H1 (cell line): ENCODE measurements around the gene A2ML1. TPM values are rescaled to one million over a fixed set of nuclear protein-coding genes. Genes with fewer than 3 reads are reported as not detected.

Experiments
- CTCF ChIA-PET: fragments of 300-600 bp; sonication (Branson Sonifier 250); formaldehyde crosslinking; loops from one replicate; lab custom pipeline; 2021; ENCODE audit not compliant: partially characterized antibody; lab: Charles Lee
- POLR2A ChIA-PET: fragments of 300-600 bp; sonication (Branson Sonifier 250); formaldehyde crosslinking; loops from one replicate; lab custom pipeline; 2021; ENCODE audit warnings: inconsistent platforms; ENCODE audit not compliant: partially characterized antibody; lab: Charles Lee
- DNase-seq, 2 experiments: peaks; one replicate each; pipeline versions ENCODE4 v3.0.0 to v3.0.0-alpha.2; 2010 to 2022; ENCODE audit warnings: low spot score in 2 of 2, low read depth in 1 of 2, mixed read lengths in 1 of 2
- FAIRE-seq: peaks from 2 replicates; lab custom pipeline; 2011; peaks lifted over from hg19 to GRCh38; lab: Jason Lieb, UNC
- H2AFZ ChIP-seq: 2 replicates; pipeline ENCODE4 v1.8.1; 2012; ENCODE audit warnings: low read length, inconsistent platforms
- H2AK5ac ChIP-seq: 2 replicates; pipeline ENCODE4 v1.6.1; 2013; ENCODE audit warnings: low read depth, low read length
- H2BK120ac ChIP-seq: replicated peaks from 2 replicates; pipeline ENCODE3; 2013; ENCODE audit warnings: low read depth, low read length, inconsistent platforms
- H2BK12ac ChIP-seq: 2 replicates; pipeline ENCODE4 v1.6.1; 2013; ENCODE audit warnings: low read depth, low read length
- H2BK15ac ChIP-seq: 2 replicates; pipeline ENCODE4 v1.6.1; 2013; ENCODE audit warnings: low read length
- H2BK20ac ChIP-seq: 2 replicates; pipeline ENCODE4 v1.6.1; 2013; ENCODE audit warnings: low read length
- H2BK5ac ChIP-seq: 2 replicates; pipeline ENCODE4 v1.6.1; 2013; ENCODE audit warnings: low read depth, low read length
- H3K14ac ChIP-seq: 2 replicates; pipeline ENCODE4 v1.6.1; 2013; ENCODE audit warnings: inconsistent platforms; ENCODE audit not compliant: insufficient read length
- H3K18ac ChIP-seq: 2 replicates; pipeline ENCODE4 v1.6.1; 2013; ENCODE audit warnings: low read length; ENCODE audit errors: extremely low read depth
- H3K23ac ChIP-seq: 2 replicates; pipeline ENCODE4 v1.6.1; 2013; ENCODE audit warnings: inconsistent platforms; ENCODE audit not compliant: insufficient read length
- H3K23me2 ChIP-seq: 2 replicates; pipeline ENCODE4 v1.6.1; 2013; ENCODE audit warnings: low read depth, low read length
- H3K27ac ChIP-seq: 2 replicates; pipeline ENCODE4 v1.6.1; 2011; ENCODE audit warnings: low read depth, low read length, inconsistent platforms
- H3K27me3 ChIP-seq, 4 experiments: replicated peaks in 1 of 4; 1 replicate in 1 of 4; 2 replicates in 3 of 4; pipeline versions ENCODE4 v1.6.1 to v1.8.1; 2011 to 2013; ENCODE audit warnings: low read length in 3 of 4, mild to moderate bottlenecking in 3 of 4, inconsistent platforms in 2 of 4, mixed read lengths in 2 of 4, moderate library complexity in 1 of 4; ENCODE audit not compliant: control insufficient read depth in 3 of 4, insufficient read depth in 3 of 4; ENCODE audit errors: extremely low read depth in 1 of 4
- H3K36me3 ChIP-seq, 4 experiments: 2 replicates each; pipeline versions ENCODE4 v1.6.1 to v1.8.1; 2011 to 2013; ENCODE audit warnings: mild to moderate bottlenecking in 4 of 4, low read length in 3 of 4, moderate library complexity in 2 of 4, control low read depth in 1 of 4, inconsistent platforms in 1 of 4; ENCODE audit not compliant: insufficient read depth in 4 of 4, control insufficient read depth in 2 of 4
- H3K4ac ChIP-seq: replicated peaks from 2 replicates; pipeline ENCODE3; 2013; ENCODE audit warnings: low read length, low read depth, mixed read lengths, inconsistent platforms; ENCODE audit not compliant: insufficient read length
- H3K4me1 ChIP-seq, 4 experiments: replicated peaks in 1 of 4; 1 replicate in 1 of 4; 2 replicates in 3 of 4; pipeline versions ENCODE4 v1.6.1 to v1.8.1; 2011 to 2013; ENCODE audit warnings: low read length in 3 of 4, inconsistent platforms in 2 of 4, mixed read lengths in 1 of 4; ENCODE audit not compliant: insufficient read depth in 4 of 4, control insufficient read depth in 3 of 4
- H3K4me2 ChIP-seq, 2 experiments: 2 replicates each; pipeline versions ENCODE4 v1.6.1 to v1.8.1; 2011 to 2013; ENCODE audit warnings: low read depth in 2 of 2, low read length in 2 of 2, control low read depth in 1 of 2, inconsistent platforms in 1 of 2, mild to moderate bottlenecking in 1 of 2; ENCODE audit not compliant: insufficient read depth in 1 of 2
- H3K4me3 ChIP-seq, 4 experiments: fragments of 200-600, 300-600 bp in 1 of 4; sonication (generic), shearing (Covaris generic), sonication (Bioruptor Twin) in 1 of 4; 2 replicates each; pipeline versions ENCODE4 v1.5.1 to v1.8.1; 2011 to 2016; ENCODE audit warnings: low read length in 4 of 4, low read depth in 3 of 4, control low read depth in 2 of 4, inconsistent platforms in 2 of 4, mild to moderate bottlenecking in 2 of 4, mixed read lengths in 1 of 4, moderate library complexity in 1 of 4; ENCODE audit not compliant: insufficient read depth in 2 of 4; ENCODE audit errors: extremely low read depth in 1 of 4
- H3K56ac ChIP-seq: replicated peaks from 2 replicates; pipeline ENCODE3; 2013; ENCODE audit warnings: low read depth, mild to moderate bottlenecking, mixed read lengths, low read length, inconsistent platforms; ENCODE audit not compliant: insufficient read length
- H3K79me1 ChIP-seq: 2 replicates; pipeline ENCODE4 v1.6.1; 2013; ENCODE audit warnings: low read depth, low read length, control low read depth
- H3K79me2 ChIP-seq, 2 experiments: 2 replicates each; pipeline versions ENCODE4 v1.6.1 to v1.8.1; 2012 to 2013; ENCODE audit warnings: low read length in 2 of 2, mild to moderate bottlenecking in 2 of 2, inconsistent platforms in 1 of 2; ENCODE audit not compliant: insufficient read depth in 2 of 2, control insufficient read depth in 1 of 2
- H3K9ac ChIP-seq, 4 experiments: replicated peaks in 1 of 4; 1 replicate in 1 of 4; 2 replicates in 3 of 4; pipeline versions ENCODE4 v1.6.1 to v1.8.1; 2011 to 2013; ENCODE audit warnings: low read depth in 3 of 4, low read length in 3 of 4, control low read depth in 2 of 4, mild to moderate bottlenecking in 2 of 4, moderate library complexity in 2 of 4, inconsistent platforms in 1 of 4; ENCODE audit errors: extremely low read depth in 1 of 4
- H3K9me3 ChIP-seq, 2 experiments: 2 replicates each; pipeline versions ENCODE4 v1.6.1 to v1.8.1; 2012 to 2013; ENCODE audit warnings: mild to moderate bottlenecking in 2 of 2, moderate library complexity in 2 of 2, control low read depth in 1 of 2, inconsistent platforms in 1 of 2, low read depth in 1 of 2, low read length in 1 of 2, mixed read lengths in 1 of 2; ENCODE audit not compliant: insufficient read depth in 2 of 2
- H4K20me1 ChIP-seq, 2 experiments: replicated peaks in 1 of 2; 2 replicates each; pipeline versions ENCODE3 to v1.8.1; 2011 to 2013; ENCODE audit warnings: inconsistent platforms in 2 of 2, low read length in 2 of 2, mild to moderate bottlenecking in 1 of 2; ENCODE audit not compliant: insufficient read depth in 2 of 2, control insufficient read depth in 1 of 2
- H4K5ac ChIP-seq: 2 replicates; pipeline ENCODE4 v1.6.1; 2013; ENCODE audit warnings: low read length, low read depth, mixed read lengths, inconsistent platforms; ENCODE audit not compliant: insufficient read length
- H4K8ac ChIP-seq: 2 replicates; pipeline ENCODE4 v1.8.0; 2013; ENCODE audit warnings: mild to moderate bottlenecking, moderate library complexity, low read length, inconsistent platforms; ENCODE audit not compliant: insufficient read depth; ENCODE audit errors: extremely low read depth
- H4K91ac ChIP-seq: replicated peaks from 2 replicates; pipeline ENCODE3; 2013; ENCODE audit warnings: low read length, mixed read lengths, inconsistent platforms; ENCODE audit not compliant: insufficient read length
- BRCA1 ChIP-seq: IDR thresholded peaks from 2 replicates; pipeline ENCODE4 v1.6.1; 2012; ENCODE audit warnings: low read depth, low read length, improper control_type of control experiment
- CBX5 ChIP-seq: fragments of 300-800, 300-1000 bp; sonication (generic); IDR thresholded peaks from 2 replicates; pipeline ENCODE4 v1.7.1; 2016; ENCODE audit warnings: antibody characterized with exemption, low read length, low read depth
- CREB1 ChIP-seq: IDR thresholded peaks from 2 replicates; pipeline ENCODE4 v1.6.1; 2012; ENCODE audit warnings: inconsistent platforms
- GTF2F1 ChIP-seq: IDR thresholded peaks from 2 replicates; pipeline ENCODE4 v1.6.1; 2012; ENCODE audit warnings: low read depth, low read length, improper control_type of control experiment, borderline replicate concordance
- HDAC6 ChIP-seq: IDR thresholded peaks from one replicate; pipeline ENCODE4 v1.7.1; 2012; ENCODE audit warnings: low read depth, mild to moderate bottlenecking, inconsistent platforms, low read length, moderate library complexity
- RXRA ChIP-seq: IDR thresholded peaks from 2 replicates; pipeline ENCODE4 v1.6.1; 2011; ENCODE audit warnings: low read depth, mild to moderate bottlenecking, low read length, moderate library complexity; ENCODE audit not compliant: insufficient read depth
- WGBS, 2 experiments: shearing (Covaris generic) in 1 of 2; methylation state at CpG; one replicate each; pipeline versions ENCODE4 v1.1.6 to v1.1.7; 2013 to 2015; ENCODE audit warnings: low lambda C conversion rate in 2 of 2, mixed read lengths in 2 of 2, inconsistent platforms in 1 of 2, low coverage in 1 of 2, missing lambda C conversion rate in 1 of 2; ENCODE audit not compliant: insufficient replicate concordance in 2 of 2, insufficient coverage in 1 of 2, insufficient read length in 1 of 2; ENCODE audit errors: extremely low coverage in 1 of 2, missing lambda C conversion rate in 1 of 2; 5-methylcytosine and 5-hydroxymethylcytosine counted together
- polyA plus RNA-seq, 7 experiments: library from polyadenylated mRNA; depleted of rRNA in 3 of 7; stranded (reverse) in 5 of 7; unstranded in 2 of 7; fragments of >200 nt in 5 of 7; fragments of 200-250 nt in 2 of 7; gene quantifications; 1 replicate in 5 of 7; 2 replicates in 1 of 7; 4 replicates in 1 of 7; pipeline versions ENCODE4 v1.2.1 to v1.2.3, GENCODE V29; 2011 to 2013; ENCODE audit warnings: missing spikeins in 2 of 7, mixed read lengths in 2 of 7
- total RNA-seq: library from RNA; stranded (reverse); fragmentation: NEBNext Ultra II Directional; extraction: Animal tissue kit (Norgen Biotek cat#: 25700); gene quantifications from 2 replicates; pipeline ENCODE4 v1.2.1, GENCODE V29; 2021

A2ML1 gene
- total and polyA plus RNA-seq, 2 of the 8 experiments (the other 6 are each of a cell fraction or from before 2014, with no cell fraction given), result 10.2 to 10.3 TPM

- H3K23me2 ChIP-seq, result no peaks in the 10 kb centered on the region
- ChIA-PET CTCF (interaction anchor here (1.6 to 9.3 kb wide), 4 partner anchors 10 to 48 kb away, joined by 5 to 80 read pairs (median 18); no protein-coding TSS in a partner anchor), POLR2A (interaction anchor here (1.2 to 3.3 kb wide), 2 partner anchors 9 to 79 kb away, joined by 4 to 10 read pairs; no protein-coding TSS in a partner anchor)
- peak overlapping the region; percentile 2 for H4K5ac ChIP-seq
- no peak overlapping the region for H2BK15ac ChIP-seq
- no peaks in the 10 kb centered on the region for H4K20me1 ChIP-seq
- FAIRE-seq (peak; percentile 63), DNase-seq (no peak)
- peaks cover 0 to 2% (median under 1%) of the 10 kb centered on the region in 4 experiments; a peak in 3 of 7 replicates for H3K4me1 ChIP-seq
- no peak overlapping the region for H2BK5ac ChIP-seq
- H3K4me3 ChIP-seq, result no peak overlapping the region
- no peak overlapping the region for H3K4me2 ChIP-seq
- no peaks in the 10 kb centered on the region for H3K9me3 ChIP-seq
- H3K14ac ChIP-seq, result no peak overlapping the region
- H3K79me1 ChIP-seq, result no peaks in the 10 kb centered on the region
- no peak overlapping the region for H2AK5ac ChIP-seq
- no peak overlapping the region for H4K91ac ChIP-seq
- H3K27me3 ChIP-seq, result no peaks in the 10 kb centered on the region
- 73% methylated on average over 4 of the region's 4 CpGs; no CpG with 5 or more reads in 1 of the 2 experiments for WGBS, 2 experiments
- no peak overlapping the region for H3K18ac ChIP-seq
- no peak overlapping the region for H3K23ac ChIP-seq
- no peak overlapping the region for H4K8ac ChIP-seq
- TF ChIP-seq CREB1 (no peak), BRCA1 (no peak), RXRA (no peak), CBX5 (no peak), GTF2F1 (no peak), HDAC6 (no peak)
- H3K27ac ChIP-seq, result no peak overlapping the region
- no peak overlapping the region for H3K56ac ChIP-seq
- H2BK12ac ChIP-seq, result no peak overlapping the region
- no peak overlapping the region for H2BK20ac ChIP-seq
- no peak overlapping the region for H3K9ac ChIP-seq
- peak overlapping the region; percentile 72 for H2BK120ac ChIP-seq
- no peaks in the 10 kb centered on the region for H3K79me2 ChIP-seq
- H2AFZ ChIP-seq, result no peak overlapping the region
- H3K36me3 ChIP-seq, result no peaks in the 10 kb centered on the region
- no peak overlapping the region for H3K4ac ChIP-seq
These were observed 54.5 kb downstream of the A2ML1 start for GRCh38 chr12:8876887-8877286.
